ENCODE data around the gene TMEM181. TPM values are rescaled to one million over a fixed set of nuclear protein-coding genes. Genes with fewer than 3 reads are reported as not detected.
"Not testable (repeated sequence)": the region's sequence is repeated elsewhere in the genome, so short reads cannot be mapped to it uniquely, and the experiment has no call there.

Gene TMEM181
- total RNA-seq, 4 donors from 2014 or later: 6.6 to 48.3 (median 37.0) TPM

DNA sequence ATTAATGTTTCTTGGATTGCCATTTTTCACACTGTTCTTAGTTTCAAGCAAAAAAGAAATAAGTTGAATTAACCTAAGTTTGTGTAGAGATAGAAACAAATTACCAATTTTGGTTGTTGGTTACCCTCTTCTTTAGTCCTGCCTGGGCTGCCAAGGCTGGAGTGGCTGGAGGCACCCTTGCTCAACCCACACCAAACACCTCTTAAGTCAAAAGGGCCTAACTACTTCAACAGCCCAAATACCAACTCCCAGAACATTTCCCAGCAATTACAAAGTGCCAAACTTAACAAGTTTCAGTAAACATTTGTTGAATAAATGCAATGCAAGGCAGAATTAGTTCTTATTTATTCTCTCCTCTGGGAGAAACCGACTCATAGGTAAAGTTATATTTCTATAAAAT, 38.1 kb upstream of the TMEM181 start:
- no peaks in the 10 kb centered on the region for H3K27me3 ChIP-seq
- TF ChIP-seq CTCF (IDR thresholded peaks at IDR 0.05) (no peak), POLR2A (IDR thresholded peaks at IDR 0.05) (no peak)
- H3K9me3 ChIP-seq: no peaks in the 10 kb centered on the region
- DNase-seq: no peak
- no peak overlapping the region for H3K27ac ChIP-seq
- H3K4me3 ChIP-seq: no peak overlapping the region
- no peaks in the 10 kb centered on the region for H3K36me3 ChIP-seq
- peaks cover 0 to 13% (median 4%) of the 10 kb centered on the region in 4 donors for H3K4me1 ChIP-seq

- no peak overlapping the region for H3K4me3 ChIP-seq
- DNase-seq: no peak
- peaks cover 0 to 12% (median 4%) of the 10 kb centered on the region in 4 donors for H3K4me1 ChIP-seq
- TF ChIP-seq POLR2A (IDR thresholded peaks at IDR 0.05) (no peak), CTCF (IDR thresholded peaks at IDR 0.05) (no peak)
- H3K36me3 ChIP-seq: no peaks in the 10 kb centered on the region
- H3K9me3 ChIP-seq: peaks cover 0 to 5% (median 0%) of the 10 kb centered on the region in 4 donors
- no peak overlapping the region for H3K27ac ChIP-seq
- no peaks in the 10 kb centered on the region for H3K27me3 ChIP-seq
Observed at GRCh38 chr6:158522616-158523015, 37.3 kb upstream of the TMEM181 start.

GRCh38 chr6:158524311-158524710, 35.6 kb upstream of the TMEM181 start:
- Histone ChIP-seq H3K27me3 (no peaks in the 10 kb centered on the region), H3K9me3 (peaks cover 0 to 5% (median 0%) of the 10 kb centered on the region in 4 donors), H3K4me3 (no peak overlapping the region), H3K36me3 (no peaks in the 10 kb centered on the region), H3K27ac (no peak overlapping the region), H3K4me1 (no peaks in the 10 kb centered on the region)
- no peak for TF ChIP-seq CTCF (IDR thresholded peaks at IDR 0.05)
- TF ChIP-seq POLR2A (IDR thresholded peaks at IDR 0.05): no peak
- DNase-seq: no peak

GRCh38 chr6:158527858-158528257, 32.0 kb upstream of the TMEM181 start:
- H3K4me3 ChIP-seq: not testable (repeated sequence)

GRCh38 chr6:158528826-158529225, 31.1 kb upstream of the TMEM181 start:
- DNase-seq: no peak
- Histone ChIP-seq H3K27me3 (no peaks in the 10 kb centered on the region), H3K4me1 (no peaks in the 10 kb centered on the region), H3K4me3 (no peak overlapping the region), H3K27ac (no peak overlapping the region), H3K9me3 (peaks cover 0 to 5% (median 0%) of the 10 kb centered on the region in 4 donors), H3K36me3 (no peaks in the 10 kb centered on the region)
- TF ChIP-seq POLR2A (IDR thresholded peaks at IDR 0.05): no peak
- no peak for TF ChIP-seq CTCF (IDR thresholded peaks at IDR 0.05)

More at GRCh38 chr6:158527858-158528257, 32.0 kb upstream of the TMEM181 start:
- H3K27ac ChIP-seq, H3K9me3 ChIP-seq, H3K27me3 ChIP-seq, DNase-seq, H3K36me3 ChIP-seq, H3K4me1 ChIP-seq: not testable (repeated sequence)

- no peak for DNase-seq
- H3K27me3 ChIP-seq: no peaks in the 10 kb centered on the region
- H3K27ac ChIP-seq: no peak overlapping the region
- H3K9me3 ChIP-seq: peaks cover 0 to 5% (median 0%) of the 10 kb centered on the region in 4 donors
- no peak overlapping the region for H3K4me3 ChIP-seq
- TF ChIP-seq POLR2A (IDR thresholded peaks at IDR 0.05) (no peak), CTCF (IDR thresholded peaks at IDR 0.05) (no peak)
- no peaks in the 10 kb centered on the region for H3K4me1 ChIP-seq
- H3K36me3 ChIP-seq: no peaks in the 10 kb centered on the region
Observed at GRCh38 chr6:158529629-158530028, 30.3 kb upstream of the TMEM181 start.
